ENCODE data around the gene ANXA1.

DNA sequence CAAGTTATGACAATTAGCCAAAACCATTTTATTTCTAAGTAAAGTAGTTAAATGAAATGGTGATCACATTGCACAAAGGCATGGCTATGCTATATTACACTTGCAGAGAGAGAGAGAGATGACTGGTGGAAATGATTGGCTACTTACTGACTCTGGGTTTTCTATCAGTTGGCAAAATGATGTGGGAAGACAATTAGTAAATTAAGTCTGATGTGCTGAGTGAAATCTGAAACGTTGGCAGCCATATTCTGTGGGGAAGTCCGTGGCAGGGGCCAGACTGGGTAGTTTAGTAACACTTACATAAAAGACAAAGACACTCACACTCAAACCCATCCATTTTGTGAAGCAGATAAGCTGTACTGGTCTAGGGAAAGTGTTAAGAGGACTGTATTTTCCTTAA, 61.6 kb downstream of the ANXA1 start:
- no peak for TF ChIP-seq POLR2A (IDR thresholded peaks at IDR 0.05; ENCODE audit: low read depth, low read length)
- TF ChIP-seq SPI1 (IDR thresholded peaks at IDR 0.05; ENCODE audit: low read depth, low read length) = no peak
- TF ChIP-seq POLR2AphosphoS5 (IDR thresholded peaks at IDR 0.05; ENCODE audit: low read depth, low read length) = no peak

Data from GM12891 (cell line).